ENCODE results near the gene WDR70.
"Not testable (repeated sequence)": the region's sequence is repeated elsewhere in the genome, so short reads cannot be mapped to it uniquely, and the experiment has no call there.

The WDR70 gene

GRCh38 chr5:37787742-37788141 is 408.6 kb downstream of the WDR70 start:
- no peak for DNase-seq (ENCODE audit: low read depth in 1 of 2, low spot score in 1 of 2)

GRCh38 chr5:37789991-37790390 is 410.9 kb downstream of the WDR70 start:
- DNase-seq (ENCODE audit: low read depth in 1 of 2, low spot score in 1 of 2), result no peak

- DNase-seq (ENCODE audit: low read depth in 1 of 2, low spot score in 1 of 2), result no peak
Measured at GRCh38 chr5:37791321-37791720, 412.2 kb downstream of the WDR70 start.

GRCh38 chr5:37792975-37793631 is 414.0 kb downstream of the WDR70 start:
- no peak for DNase-seq (ENCODE audit: low read depth in 1 of 2, low spot score in 1 of 2)

- not testable (repeated sequence) for DNase-seq (ENCODE audit: low read depth in 1 of 2, low spot score in 1 of 2)
Measured at GRCh38 chr5:37795292-37795691, 416.2 kb downstream of the WDR70 start.

- not testable (repeated sequence) for DNase-seq (ENCODE audit: low read depth in 1 of 2, low spot score in 1 of 2)
Measured at GRCh38 chr5:37796435-37796834, 417.3 kb downstream of the WDR70 start.

- no peak for DNase-seq (ENCODE audit: low read depth in 1 of 2, low spot score in 1 of 2)
Measured at GRCh38 chr5:37799865-37800421, 420.8 kb downstream of the WDR70 start.

- no peak for DNase-seq (ENCODE audit: low read depth in 1 of 2, low spot score in 1 of 2)
Measured at GRCh38 chr5:37801521-37801920, 422.4 kb downstream of the WDR70 start.

All from activated T-helper 1 cell treated with anti-CD3 and anti-CD28 coated beads, Interleukin-2, amount 50 U/mL, for 16 hours (primary cell).